H9 (cell line): ENCODE measurements around the gene MUSK. TPM values are rescaled to one million over a fixed set of nuclear protein-coding genes. Genes with fewer than 3 reads are reported as not detected.

ENCODE experiments used
- DNase-seq: peaks from one replicate; pipeline ENCODE4 v3.0.0-alpha.2; 2017
- H2AFZ ChIP-seq: one replicate; pipeline ENCODE4 v1.6.1; 2013; ENCODE audit warnings: mild to moderate bottlenecking, low read length, control low read depth, moderate library complexity
- H2AK5ac ChIP-seq: 2 replicates; pipeline ENCODE4 v1.6.1; 2013; ENCODE audit warnings: low read length, control low read depth, mixed read lengths; ENCODE audit not compliant: insufficient read length
- H2BK120ac ChIP-seq: one replicate; pipeline ENCODE4 v1.6.1; 2013; ENCODE audit warnings: low read depth, mild to moderate bottlenecking, low read length, control low read depth, inconsistent platforms; ENCODE audit not compliant: poor library complexity, severe bottlenecking
- H2BK12ac ChIP-seq: 2 replicates; pipeline ENCODE4 v1.6.1; 2013; ENCODE audit warnings: low read length, control low read depth, mixed read lengths, low read depth; ENCODE audit not compliant: insufficient read length
- H2BK15ac ChIP-seq: 2 replicates; pipeline ENCODE4 v1.6.1; 2013; ENCODE audit warnings: low read depth, low read length, control low read depth
- H2BK20ac ChIP-seq: one replicate; pipeline ENCODE4 v1.6.1; 2013; ENCODE audit warnings: low read depth, mild to moderate bottlenecking, low read length, control low read depth, inconsistent platforms; ENCODE audit not compliant: poor library complexity, severe bottlenecking
- H2BK5ac ChIP-seq: 2 replicates; pipeline ENCODE4 v1.6.1; 2013; ENCODE audit warnings: low read length, control low read depth, mixed read lengths; ENCODE audit not compliant: insufficient read length
- H3K14ac ChIP-seq: 2 replicates; pipeline ENCODE4 v1.6.1; 2013; ENCODE audit warnings: low read length, control low read depth; ENCODE audit not compliant: insufficient read depth
- H3K18ac ChIP-seq: 2 replicates; pipeline ENCODE4 v1.6.1; 2013; ENCODE audit warnings: low read depth, mild to moderate bottlenecking, mixed read lengths, low read length, control low read depth; ENCODE audit not compliant: insufficient read length
- H3K23ac ChIP-seq: 2 replicates; pipeline ENCODE4 v1.6.1; 2013; ENCODE audit warnings: low read length, control low read depth, mixed read lengths, low read depth; ENCODE audit not compliant: insufficient read length
- H3K23me2 ChIP-seq: 2 replicates; pipeline ENCODE4 v1.6.1; 2013; ENCODE audit warnings: low read depth, mild to moderate bottlenecking, mixed read lengths, low read length, control low read depth; ENCODE audit not compliant: insufficient read length, poor library complexity, severe bottlenecking
- H3K27ac ChIP-seq: 2 replicates; pipeline ENCODE4 v1.5.1; 2013; ENCODE audit warnings: low read length, control low read depth, mixed read lengths, low read depth; ENCODE audit not compliant: insufficient read length
- H3K27me3 ChIP-seq: 2 replicates; pipeline ENCODE4 v1.6.1; 2013; ENCODE audit warnings: low read length, control low read depth, inconsistent platforms; ENCODE audit not compliant: insufficient read depth
- H3K4ac ChIP-seq: 2 replicates; pipeline ENCODE4 v1.6.1; 2013; ENCODE audit warnings: low read depth, mild to moderate bottlenecking, control low read depth, inconsistent platforms, low read length, moderate library complexity
- H3K4me1 ChIP-seq: 2 replicates; pipeline ENCODE4 v1.6.1; 2013; ENCODE audit warnings: low read length, control low read depth, inconsistent platforms; ENCODE audit not compliant: insufficient read depth
- H3K4me2 ChIP-seq: 2 replicates; pipeline ENCODE4 v1.6.1; 2013; ENCODE audit warnings: low read length, control low read depth, mixed read lengths; ENCODE audit not compliant: insufficient read length, insufficient read depth
- H3K56ac ChIP-seq: 2 replicates; pipeline ENCODE4 v1.6.1; 2013; ENCODE audit warnings: low read depth, mild to moderate bottlenecking, mixed read lengths, low read length, control low read depth; ENCODE audit not compliant: insufficient read length
- H3K79me1 ChIP-seq: 2 replicates; pipeline ENCODE4 v1.6.1; 2013; ENCODE audit warnings: low read depth, mild to moderate bottlenecking, moderate library complexity, low read length, control low read depth, inconsistent platforms; ENCODE audit not compliant: insufficient read depth, poor library complexity, severe bottlenecking
- H3K79me2 ChIP-seq: 2 replicates; pipeline ENCODE4 v1.6.1; 2013; ENCODE audit warnings: low read length, control low read depth, inconsistent platforms; ENCODE audit not compliant: insufficient read depth
- H3K9ac ChIP-seq: 2 replicates; pipeline ENCODE4 v1.6.1; 2013; ENCODE audit warnings: low read length, control low read depth, mixed read lengths; ENCODE audit not compliant: insufficient read length; ENCODE audit errors: extremely low read depth
- H3K9me3 ChIP-seq: one replicate; pipeline ENCODE4 v1.6.1; 2013; ENCODE audit warnings: low read depth, low read length, inconsistent platforms; ENCODE audit not compliant: control insufficient read depth
- H3T11ph ChIP-seq: one replicate; pipeline ENCODE4 v1.6.1; 2013; ENCODE audit warnings: mild to moderate bottlenecking, low read length, control low read depth, inconsistent platforms
- H4K20me1 ChIP-seq: one replicate; pipeline ENCODE4 v1.6.1; 2013; ENCODE audit not compliant: control insufficient read depth, insufficient read length, insufficient read depth
- H4K5ac ChIP-seq: 2 replicates; pipeline ENCODE4 v1.6.1; 2013; ENCODE audit warnings: low read depth, mild to moderate bottlenecking, mixed read lengths, low read length, control low read depth; ENCODE audit not compliant: insufficient read length
- H4K8ac ChIP-seq: replicated peaks from 2 replicates; pipeline ENCODE4 v1.6.1; 2013; ENCODE audit warnings: low read length, control low read depth, mixed read lengths, low read depth; ENCODE audit not compliant: insufficient read length
- H4K91ac ChIP-seq: 2 replicates; pipeline ENCODE4 v1.6.1; 2013; ENCODE audit warnings: low read depth, mild to moderate bottlenecking, moderate library complexity, mixed read lengths, low read length, control low read depth; ENCODE audit not compliant: insufficient read length
- H3K27ac Mint-ChIP-seq, 3 experiments: 2 replicates in 2 of 3; 3 replicates in 1 of 3; pipeline ENCODE4 v1.8.0; 2020 to 2021; ENCODE audit warnings: mixed read lengths in 3 of 3, mild to moderate bottlenecking in 1 of 3, moderate library complexity in 1 of 3
- H3K27me3 Mint-ChIP-seq: 2 replicates; pipeline ENCODE4 v1.8.0; 2021; ENCODE audit warnings: low read depth, mild to moderate bottlenecking, moderate library complexity, mixed read lengths
- H3K36me3 Mint-ChIP-seq, 3 experiments: 2 replicates in 2 of 3; 3 replicates in 1 of 3; pipeline ENCODE4 v1.8.0; 2020 to 2021; ENCODE audit warnings: low read depth in 3 of 3, mixed read lengths in 3 of 3; ENCODE audit not compliant: insufficient read depth in 1 of 3
- H3K4me1 Mint-ChIP-seq, 2 experiments: 2 replicates each; pipeline ENCODE4 v1.8.0; 2020; ENCODE audit warnings: mixed read lengths in 2 of 2
- H3K4me3 Mint-ChIP-seq, 2 experiments: 2 replicates in 1 of 2; 3 replicates in 1 of 2; pipeline ENCODE4 v1.8.0; 2020 to 2021; ENCODE audit warnings: mild to moderate bottlenecking in 2 of 2, mixed read lengths in 2 of 2, moderate library complexity in 1 of 2
- H3K9me3 Mint-ChIP-seq, 2 experiments: 2 replicates in 1 of 2; 3 replicates in 1 of 2; pipeline ENCODE4 v1.8.0; 2020; ENCODE audit warnings: mild to moderate bottlenecking in 2 of 2, mixed read lengths in 2 of 2, moderate library complexity in 1 of 2
- WGBS: extraction: QIAGEN DNeasy Blood & Tissue Kit; methylation state at CpG from one replicate; pipeline ENCODE4 v1.1.7; 2013; ENCODE audit warnings: missing lambda C conversion rate, low lambda C conversion rate, mixed read lengths; ENCODE audit not compliant: insufficient read length; ENCODE audit errors: extremely low coverage; 5-methylcytosine and 5-hydroxymethylcytosine counted together
- total RNA-seq: library from RNA; stranded (reverse); gene quantifications from 2 replicates; pipeline ENCODE4 v1.2.1, GENCODE V29; 2021
- TF ChIP-seq, protein P1 (sequence below): fragments of 200-600 bp; sonication (generic); conservative IDR thresholded peaks from 3 replicates; pipeline ENCODE4 v1.8.0; 2021; ENCODE audit warnings: antibody characterized with exemption, mild to moderate bottlenecking

The MUSK gene
- total RNA-seq, 1 experiment from 2014 or later: not detected

GRCh38 chr9:110799396-110799795, 130.8 kb downstream of the MUSK start:
- no peak overlapping the region for H3T11ph ChIP-seq
- H3K9ac ChIP-seq: no peak overlapping the region
- no peaks in the 10 kb centered on the region for H3K79me2 ChIP-seq
- H4K8ac ChIP-seq: no peak overlapping the region
- H3K4ac ChIP-seq: no peak overlapping the region
- H2AFZ ChIP-seq: no peak overlapping the region
- no peaks in the 10 kb centered on the region for H3K4me1 ChIP-seq
- H3K56ac ChIP-seq: no peak overlapping the region
- Mint-ChIP-seq H3K27ac (no peak overlapping the region), H3K9me3 (no peaks in the 10 kb centered on the region; a peak in 1 of 5 replicates), H3K4me1 (no peaks in the 10 kb centered on the region), H3K27me3 (no peaks in the 10 kb centered on the region), H3K36me3 (no peaks in the 10 kb centered on the region), H3K4me3 (no peak overlapping the region)
- no peak overlapping the region for H4K91ac ChIP-seq
- H3K23ac ChIP-seq: no peak overlapping the region
- H2BK12ac ChIP-seq: no peak overlapping the region
- no peak overlapping the region for H3K18ac ChIP-seq
- WGBS: no CpG with 5 or more reads among the region's 2 CpGs
- TF ChIP-seq, protein P1, sequence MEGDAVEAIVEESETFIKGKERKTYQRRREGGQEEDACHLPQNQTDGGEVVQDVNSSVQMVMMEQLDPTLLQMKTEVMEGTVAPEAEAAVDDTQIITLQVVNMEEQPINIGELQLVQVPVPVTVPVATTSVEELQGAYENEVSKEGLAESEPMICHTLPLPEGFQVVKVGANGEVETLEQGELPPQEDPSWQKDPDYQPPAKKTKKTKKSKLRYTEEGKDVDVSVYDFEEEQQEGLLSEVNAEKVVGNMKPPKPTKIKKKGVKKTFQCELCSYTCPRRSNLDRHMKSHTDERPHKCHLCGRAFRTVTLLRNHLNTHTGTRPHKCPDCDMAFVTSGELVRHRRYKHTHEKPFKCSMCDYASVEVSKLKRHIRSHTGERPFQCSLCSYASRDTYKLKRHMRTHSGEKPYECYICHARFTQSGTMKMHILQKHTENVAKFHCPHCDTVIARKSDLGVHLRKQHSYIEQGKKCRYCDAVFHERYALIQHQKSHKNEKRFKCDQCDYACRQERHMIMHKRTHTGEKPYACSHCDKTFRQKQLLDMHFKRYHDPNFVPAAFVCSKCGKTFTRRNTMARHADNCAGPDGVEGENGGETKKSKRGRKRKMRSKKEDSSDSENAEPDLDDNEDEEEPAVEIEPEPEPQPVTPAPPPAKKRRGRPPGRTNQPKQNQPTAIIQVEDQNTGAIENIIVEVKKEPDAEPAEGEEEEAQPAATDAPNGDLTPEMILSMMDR: no peak
- no peaks in the 10 kb centered on the region for H3K27me3 ChIP-seq
- no peak overlapping the region for H4K5ac ChIP-seq
- H4K20me1 ChIP-seq: no peaks in the 10 kb centered on the region
- no peak overlapping the region for H2AK5ac ChIP-seq
- H2BK20ac ChIP-seq: no peak overlapping the region
- H3K9me3 ChIP-seq: no peaks in the 10 kb centered on the region
- H2BK15ac ChIP-seq: no peak overlapping the region
- H3K14ac ChIP-seq: no peak overlapping the region
- H3K79me1 ChIP-seq: no peaks in the 10 kb centered on the region
- no peak for DNase-seq
- no peak overlapping the region for H3K27ac ChIP-seq
- no peak overlapping the region for H2BK120ac ChIP-seq
- no peak overlapping the region for H3K4me2 ChIP-seq
- H2BK5ac ChIP-seq: no peak overlapping the region
- no peaks in the 10 kb centered on the region for H3K23me2 ChIP-seq
